Omental fat pad (tissue), 4 donors: ENCODE results near the gene DOK7. TPM values are rescaled to one million over a fixed set of nuclear protein-coding genes. Genes with fewer than 3 reads are reported as not detected.

Experiments used
- ATAC-seq: fragments of 150-250 bp; one replicate; pipeline ENCODE4 v1.9.1; 2016; ENCODE audit warnings: mild to moderate bottlenecking, moderate library complexity; ENCODE audit not compliant: low FRiP score
- DNase-seq: peaks from one replicate; pipeline ENCODE4 v3.0.0-alpha.2; 2019; ENCODE audit warnings: low spot score
- CTCF ChIP-seq, 3 donors: fragments of 450-650 bp; IDR thresholded peaks; one replicate each; pipeline ENCODE4 v1.5.1; 2016 to 2017; ENCODE audit warnings: antibody characterized with exemption in 3 of 3, mild to moderate bottlenecking in 3 of 3, moderate library complexity in 2 of 3
- total RNA-seq, 4 donors: library from RNA; depleted of rRNA; stranded (reverse); fragments of >200 nt; gene quantifications; one replicate each; pipeline ENCODE4 v1.1.0, GENCODE V29; 2016

Gene DOK7
- total RNA-seq, 4 donors from 2014 or later, result not detected

GRCh38 chr4:3442959-3443749, 20.0 kb upstream of the DOK7 start:
- peak in 1 of 3 donors; percentile 88 for TF ChIP-seq CTCF (IDR thresholded peaks at IDR 0.05)
- DNase-seq (no peak), ATAC-seq (no peak)

GRCh38 chr4:3443750-3444309, 19.3 kb upstream of the DOK7 start:
- TF ChIP-seq CTCF (IDR thresholded peaks at IDR 0.05), result no peak
- ATAC-seq (no peak), DNase-seq (no peak)

GRCh38 chr4:3444351-3445110, 18.6 kb upstream of the DOK7 start:
- DNase-seq, result no peak
- TF ChIP-seq CTCF (IDR thresholded peaks at IDR 0.05), result no peak
- ATAC-seq, result no peak

GRCh38 chr4:3445111-3445820, 17.8 kb upstream of the DOK7 start:
- TF ChIP-seq CTCF (IDR thresholded peaks at IDR 0.05), result no peak
- ATAC-seq (no peak), DNase-seq (no peak)

- ATAC-seq (no peak), DNase-seq (no peak)
- TF ChIP-seq CTCF (IDR thresholded peaks at IDR 0.05), result no peak
Measured at GRCh38 chr4:3445829-3446545, 17.1 kb upstream of the DOK7 start.

GRCh38 chr4:3446631-3447320, 16.3 kb upstream of the DOK7 start:
- TF ChIP-seq CTCF (IDR thresholded peaks at IDR 0.05), result no peak
- ATAC-seq (no peak), DNase-seq (no peak)
